HUES48 (cell line): ENCODE measurements around the gene TNFAIP3.
"Not testable (repeated sequence)": the region's sequence is repeated elsewhere in the genome, so short reads cannot be mapped to it uniquely, and the experiment has no call there.

Source experiments
- H3K27ac ChIP-seq: one replicate; pipeline ENCODE4 v1.7.0; 2013; ENCODE audit warnings: low read depth, low read length, inconsistent platforms
- H3K27me3 ChIP-seq: 2 replicates; pipeline ENCODE4 v1.6.1; 2013; ENCODE audit warnings: mild to moderate bottlenecking, low read length; ENCODE audit not compliant: control insufficient read depth, insufficient read depth
- H3K36me3 ChIP-seq: 2 replicates; pipeline ENCODE4 v1.6.1; 2013; ENCODE audit warnings: low read length; ENCODE audit not compliant: control insufficient read depth, insufficient read depth
- H3K4me1 ChIP-seq: 2 replicates; pipeline ENCODE4 v1.6.1; 2013; ENCODE audit warnings: mild to moderate bottlenecking, low read length; ENCODE audit not compliant: control insufficient read depth, insufficient read depth
- H3K4me3 ChIP-seq: 2 replicates; pipeline ENCODE4 v1.5.1; 2013; ENCODE audit warnings: mild to moderate bottlenecking, low read depth, low read length
- H3K9ac ChIP-seq: 2 replicates; pipeline ENCODE4 v1.6.1; 2013; ENCODE audit warnings: mild to moderate bottlenecking, low read depth, low read length, moderate library complexity
- H3K9me3 ChIP-seq: 2 replicates; pipeline ENCODE4 v1.6.1; 2013; ENCODE audit warnings: low read length; ENCODE audit not compliant: control insufficient read depth, insufficient read depth

TNFAIP3 gene

DNA sequence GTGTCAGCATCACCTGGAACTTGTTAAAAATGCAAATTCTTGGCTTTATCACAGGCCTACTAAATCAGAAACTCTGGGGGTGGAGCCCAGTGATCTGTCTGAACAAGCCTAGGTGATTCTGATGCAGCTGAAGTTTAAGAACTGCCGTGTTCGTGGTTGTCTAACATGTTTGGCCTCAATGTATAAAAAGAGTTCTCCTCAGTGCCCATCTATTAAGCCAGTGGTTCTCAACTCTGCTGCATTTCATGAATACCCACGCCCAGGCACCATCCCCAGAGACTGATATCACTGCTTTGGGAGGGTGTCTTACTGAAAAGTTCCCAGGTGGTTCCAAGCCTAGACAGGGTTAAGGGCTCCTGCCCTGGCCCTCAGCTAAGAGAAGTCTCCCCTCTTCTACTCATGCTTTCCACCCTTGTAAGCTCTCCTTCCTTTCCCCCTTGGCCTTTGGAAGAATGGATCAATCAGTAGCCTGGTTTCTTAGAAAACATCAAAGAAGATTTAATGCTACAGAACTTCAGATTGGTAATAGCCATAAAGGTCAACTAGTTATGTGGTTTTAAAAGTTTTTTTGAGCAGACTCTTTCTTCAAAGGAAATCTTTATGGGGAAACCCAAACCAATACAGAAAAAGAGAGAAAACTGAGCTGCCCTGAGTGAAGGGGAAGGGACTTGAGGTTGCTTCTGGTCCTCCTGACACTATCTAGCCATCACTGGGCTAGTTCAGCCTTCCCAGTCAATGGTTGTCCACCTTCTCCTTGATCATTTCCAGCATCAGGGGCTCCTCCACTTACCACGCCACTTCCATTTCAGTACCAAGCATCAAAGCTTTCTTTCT lies 38.9 kb upstream of the TNFAIP3 start:
- no peaks in the 10 kb centered on the region for H3K36me3 ChIP-seq
- H3K9ac ChIP-seq: no peak overlapping the region
- H3K4me1 ChIP-seq: no peaks in the 10 kb centered on the region; the same call in 1 of the 2 replicates

GRCh38 chr6:137829641-137830083 lies 37.4 kb upstream of the TNFAIP3 start:
- Histone ChIP-seq H3K4me3 (no peak overlapping the region), H3K27ac (no peak overlapping the region), H3K9ac (no peak overlapping the region), H3K4me1 (no peaks in the 10 kb centered on the region; the same call in 1 of the 2 replicates), H3K9me3 (no peaks in the 10 kb centered on the region), H3K36me3 (no peaks in the 10 kb centered on the region), H3K27me3 (no peaks in the 10 kb centered on the region)

More for the DNA sequence above, 38.9 kb upstream of the TNFAIP3 start:
- H3K27ac ChIP-seq: no peak overlapping the region
- no peaks in the 10 kb centered on the region for H3K9me3 ChIP-seq
- no peaks in the 10 kb centered on the region for H3K27me3 ChIP-seq
- no peak overlapping the region for H3K4me3 ChIP-seq

DNA sequence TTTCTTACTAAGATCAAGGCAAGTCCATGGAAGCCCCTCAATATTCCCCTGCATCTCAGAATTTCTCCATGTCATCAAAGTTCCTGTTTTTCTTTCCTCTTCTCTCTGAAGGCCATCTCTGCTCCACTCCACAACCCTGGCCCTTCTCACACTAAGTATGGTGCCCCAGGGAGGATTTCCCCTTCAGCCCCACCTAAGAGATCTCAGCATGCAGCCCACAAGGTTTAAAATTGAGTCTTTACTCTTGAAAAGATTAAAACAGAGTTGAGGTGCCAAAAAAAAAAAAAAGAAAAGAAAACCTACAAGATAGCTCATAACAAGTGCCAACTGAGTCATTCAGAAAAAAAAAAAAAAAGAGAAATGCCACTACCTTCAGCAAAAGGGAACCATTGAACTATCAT lies 36.5 kb upstream of the TNFAIP3 start:
- Histone ChIP-seq H3K27ac (no peak overlapping the region), H3K9ac (no peak overlapping the region), H3K4me1 (no peaks in the 10 kb centered on the region; the same call in 1 of the 2 replicates), H3K36me3 (no peaks in the 10 kb centered on the region), H3K4me3 (no peak overlapping the region), H3K9me3 (0 out of 2 replicates have a peak, but pooled peaks cover 2% of the 10 kb centered on the region), H3K27me3 (no peaks in the 10 kb centered on the region)

DNA sequence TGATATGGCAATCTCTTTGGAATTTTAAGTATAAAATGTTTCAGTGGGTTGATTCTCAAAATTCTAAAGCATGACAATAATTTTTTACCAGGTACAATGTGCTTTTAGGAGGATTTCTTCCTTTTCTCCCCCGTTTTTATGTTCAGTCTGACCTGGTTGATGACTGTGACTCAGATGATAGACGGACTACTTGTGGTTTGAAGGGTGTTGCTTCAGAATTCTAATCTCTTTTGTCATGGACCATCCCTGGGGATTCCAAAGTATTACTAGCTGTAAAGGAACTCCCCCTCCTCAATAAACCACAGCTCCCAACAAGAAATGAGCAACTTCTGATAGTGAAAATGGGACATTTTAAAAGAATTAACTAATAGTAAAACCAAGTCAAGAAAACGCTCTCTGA lies 34.9 kb upstream of the TNFAIP3 start:
- H3K36me3 ChIP-seq: no peaks in the 10 kb centered on the region
- 0 out of 2 replicates have a peak, but pooled peaks cover 2% of the 10 kb centered on the region for H3K9me3 ChIP-seq
- no peak overlapping the region for H3K27ac ChIP-seq
- H3K4me3 ChIP-seq: no peak overlapping the region
- H3K4me1 ChIP-seq: no peaks in the 10 kb centered on the region; the same call in 1 of the 2 replicates
- no peak overlapping the region for H3K9ac ChIP-seq
- H3K27me3 ChIP-seq: no peaks in the 10 kb centered on the region

DNA sequence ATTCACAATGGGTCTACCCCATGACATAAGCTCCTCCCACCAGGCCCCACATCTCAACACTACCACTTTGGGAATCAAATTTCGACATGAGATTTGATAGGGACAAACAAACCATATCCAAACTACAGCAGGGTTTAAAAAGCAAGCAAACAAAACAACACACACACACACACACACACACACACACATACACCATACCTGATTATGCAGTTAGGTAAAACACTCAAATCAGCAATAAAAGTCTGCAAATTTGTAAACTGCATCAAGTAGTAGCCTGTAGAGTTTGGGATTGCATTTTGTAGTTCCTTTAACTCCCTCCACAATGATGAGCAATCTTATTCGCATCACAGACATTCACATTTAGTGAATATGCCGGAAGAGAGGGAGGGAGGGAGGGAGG lies 32.6 kb upstream of the TNFAIP3 start:
- Histone ChIP-seq H3K4me3 (no peak overlapping the region), H3K4me1 (no peaks in the 10 kb centered on the region; the same call in 1 of the 2 replicates), H3K36me3 (no peaks in the 10 kb centered on the region), H3K9me3 (0 out of 2 replicates have a peak, but pooled peaks cover 2% of the 10 kb centered on the region), H3K9ac (no peak overlapping the region), H3K27me3 (no peaks in the 10 kb centered on the region), H3K27ac (no peak overlapping the region)

- no peaks in the 10 kb centered on the region; the same call in 1 of the 2 replicates for H3K4me1 ChIP-seq
- H3K27me3 ChIP-seq: no peaks in the 10 kb centered on the region
- H3K27ac ChIP-seq: no peak overlapping the region
- no peak overlapping the region for H3K9ac ChIP-seq
- peaks cover 5% of the 10 kb centered on the region; the same call in 1 of the 2 replicates for H3K9me3 ChIP-seq
- H3K36me3 ChIP-seq: no peaks in the 10 kb centered on the region
- no peak overlapping the region for H3K4me3 ChIP-seq
Measured at GRCh38 chr6:137836788-137837187, 30.3 kb upstream of the TNFAIP3 start.

DNA sequence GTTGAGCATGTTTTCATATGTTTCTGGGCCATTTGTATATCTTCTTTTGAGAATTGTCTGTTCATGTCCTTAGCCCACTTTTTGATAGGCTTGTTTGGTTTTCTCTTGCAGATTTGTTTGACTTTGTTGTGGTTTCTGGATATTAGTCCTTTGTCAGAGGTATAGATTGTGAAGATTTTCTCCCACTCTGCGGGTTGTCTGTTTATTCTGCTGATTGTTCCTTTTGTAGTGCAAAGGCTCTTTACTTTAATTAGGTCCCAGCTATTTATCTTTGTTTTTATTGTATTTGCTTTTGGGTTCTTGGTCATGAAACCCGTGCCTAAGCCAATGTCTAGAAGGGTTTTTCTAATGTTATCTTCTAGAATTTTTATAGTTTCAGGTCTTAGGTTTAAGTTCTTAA lies 29.0 kb upstream of the TNFAIP3 start:
- not testable (repeated sequence) for H3K36me3 ChIP-seq

GRCh38 chr6:137838597-137838996 lies 28.5 kb upstream of the TNFAIP3 start:
- not testable (repeated sequence) for H3K27ac ChIP-seq, H3K4me1 ChIP-seq

More for the DNA sequence above, 29.0 kb upstream of the TNFAIP3 start:
- H3K4me3 ChIP-seq, H3K27ac ChIP-seq, H3K27me3 ChIP-seq, H3K9ac ChIP-seq, H3K4me1 ChIP-seq, H3K9me3 ChIP-seq: not testable (repeated sequence)

GRCh38 chr6:137839076-137839475 lies 28.0 kb upstream of the TNFAIP3 start:
- Histone ChIP-seq H3K9ac (no peak overlapping the region), H3K4me1 (no peaks in the 10 kb centered on the region), H3K4me3 (no peak overlapping the region), H3K36me3 (no peaks in the 10 kb centered on the region), H3K27me3 (no peaks in the 10 kb centered on the region), H3K27ac (no peak overlapping the region), H3K9me3 (peaks cover 5% of the 10 kb centered on the region; the same call in 1 of the 2 replicates)

More at GRCh38 chr6:137838597-137838996, 28.5 kb upstream of the TNFAIP3 start:
- not testable (repeated sequence) for H3K36me3 ChIP-seq, H3K27me3 ChIP-seq, H3K9ac ChIP-seq, H3K9me3 ChIP-seq, H3K4me3 ChIP-seq

DNA sequence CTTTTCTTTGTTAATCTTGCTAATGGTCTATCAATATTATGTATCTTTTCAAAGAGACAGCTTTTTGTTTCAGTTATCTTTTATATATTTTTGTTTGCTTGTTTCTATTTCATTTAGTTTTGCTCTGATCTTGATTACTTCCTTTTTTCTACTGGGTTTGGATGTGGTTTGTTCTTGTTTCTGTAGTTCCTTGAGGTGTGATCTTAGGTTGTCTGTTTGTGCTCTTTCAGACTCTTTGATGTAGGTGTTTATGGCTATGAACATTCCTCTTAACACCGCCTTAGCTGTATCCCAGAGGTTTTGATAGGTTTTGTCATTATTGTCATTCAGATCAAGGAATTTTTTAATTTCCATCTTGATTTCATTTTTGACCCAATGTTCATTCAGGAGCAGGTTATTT lies 26.8 kb upstream of the TNFAIP3 start:
- Histone ChIP-seq H3K27ac (no peak overlapping the region), H3K9me3 (peaks cover 3% of the 10 kb centered on the region; the same call in 1 of the 2 replicates), H3K4me1 (peaks cover under 1% of the 10 kb centered on the region; the same call in 1 of the 2 replicates), H3K27me3 (no peaks in the 10 kb centered on the region), H3K4me3 (no peak overlapping the region), H3K9ac (no peak overlapping the region), H3K36me3 (no peaks in the 10 kb centered on the region)

DNA sequence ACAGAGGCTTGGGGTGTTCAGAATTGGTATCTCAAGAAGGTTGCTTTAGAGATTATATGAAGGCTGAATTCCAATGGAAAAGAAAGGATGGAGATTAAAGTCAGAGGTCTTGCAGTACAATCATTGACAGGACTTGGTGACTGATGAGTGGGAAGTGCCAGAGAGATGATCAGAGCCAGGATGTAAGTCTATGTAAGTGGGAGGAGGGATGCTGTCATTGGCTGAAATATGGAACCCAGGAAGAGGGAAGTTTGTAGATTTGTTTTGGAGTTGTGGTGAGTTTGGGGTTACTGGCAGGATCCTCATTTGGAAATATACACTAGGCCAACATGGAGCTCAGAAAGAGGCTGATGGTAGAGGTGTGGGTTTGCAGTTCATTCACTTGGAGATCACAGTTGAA lies 23.8 kb upstream of the TNFAIP3 start:
- Histone ChIP-seq H3K27me3 (no peaks in the 10 kb centered on the region), H3K4me1 (peaks cover 3% of the 10 kb centered on the region; the same call in 1 of the 2 replicates), H3K9ac (no peak overlapping the region), H3K36me3 (no peaks in the 10 kb centered on the region), H3K27ac (no peak overlapping the region), H3K9me3 (peaks cover 3% of the 10 kb centered on the region; the same call in 1 of the 2 replicates), H3K4me3 (no peak overlapping the region)
